DND-41 (cell line): ENCODE measurements around the gene FCAMR.

Experiments used
- ATAC-seq: fragments of 200-7000 bp; cut with Tn5 transposase; 3 replicates; pipeline ENCODE4 v1.9.1; 2021; ENCODE audit warnings: low read depth; ENCODE audit not compliant: insufficient read depth
- DNase-seq: peaks from one replicate; pipeline ENCODE4 v3.0.0-alpha.2; 2020
- H2AFZ ChIP-seq: 2 replicates; pipeline ENCODE4 v1.6.0; 2012; ENCODE audit warnings: low read depth, low read length
- H3K27ac ChIP-seq: 2 replicates; pipeline ENCODE4 v1.5.1; 2012; ENCODE audit warnings: low read length, inconsistent platforms
- H3K27me3 ChIP-seq: fragments of 200-600 bp; sonication (generic); 2 replicates; pipeline ENCODE4 v1.6.0; 2012; ENCODE audit warnings: low read length, mild to moderate bottlenecking, inconsistent platforms; ENCODE audit not compliant: insufficient read depth, poor library complexity
- H3K36me3 ChIP-seq: 2 replicates; pipeline ENCODE4 v1.5.1; 2012; ENCODE audit warnings: low read length, inconsistent platforms; ENCODE audit not compliant: insufficient read depth
- H3K4me1 ChIP-seq: 2 replicates; pipeline ENCODE4 v1.5.1; 2012; ENCODE audit warnings: mild to moderate bottlenecking, low read length; ENCODE audit not compliant: insufficient read depth
- H3K4me2 ChIP-seq: 2 replicates; pipeline ENCODE4 v1.6.0; 2012; ENCODE audit warnings: mild to moderate bottlenecking, moderate library complexity, low read length, inconsistent platforms; ENCODE audit not compliant: insufficient read depth
- H3K4me3 ChIP-seq, 2 experiments: fragments of 200-600 bp in 1 of 2; shearing (Covaris generic) in 1 of 2; 2 replicates each; pipeline ENCODE4 v1.5.1; 2012 to 2016; ENCODE audit warnings: inconsistent platforms in 2 of 2, low read length in 2 of 2, mild to moderate bottlenecking in 2 of 2, low read depth in 1 of 2, moderate library complexity in 1 of 2
- H3K79me2 ChIP-seq: 2 replicates; pipeline ENCODE4 v1.6.0; 2012; ENCODE audit warnings: low read length, inconsistent platforms; ENCODE audit not compliant: insufficient read depth
- H3K9ac ChIP-seq: 2 replicates; pipeline ENCODE4 v1.6.0; 2012; ENCODE audit warnings: low read depth, mild to moderate bottlenecking, inconsistent platforms, low read length, moderate library complexity
- H3K9me3 ChIP-seq: 2 replicates; pipeline ENCODE4 v1.5.1; 2012; ENCODE audit warnings: low read length, moderate library complexity, mild to moderate bottlenecking, inconsistent platforms; ENCODE audit not compliant: insufficient read depth, severe bottlenecking
- H4K20me1 ChIP-seq: 2 replicates; pipeline ENCODE4 v1.6.0; 2012; ENCODE audit warnings: low read length; ENCODE audit not compliant: insufficient read depth
- EZH2 ChIP-seq: IDR thresholded peaks from 3 replicates; pipeline ENCODE4 v1.6.1; 2012; ENCODE audit warnings: borderline replicate concordance, low read depth, mild to moderate bottlenecking, moderate library complexity, low read length, inconsistent platforms; ENCODE audit not compliant: severe bottlenecking
- TF ChIP-seq, protein P1 (sequence below): IDR thresholded peaks from 2 replicates; pipeline ENCODE4 v1.5.1; 2012; ENCODE audit warnings: borderline replicate concordance, low read length, moderate library complexity, mild to moderate bottlenecking; ENCODE audit not compliant: poor library complexity, severe bottlenecking; ENCODE audit errors: extremely low read depth

FCAMR gene

DNA sequence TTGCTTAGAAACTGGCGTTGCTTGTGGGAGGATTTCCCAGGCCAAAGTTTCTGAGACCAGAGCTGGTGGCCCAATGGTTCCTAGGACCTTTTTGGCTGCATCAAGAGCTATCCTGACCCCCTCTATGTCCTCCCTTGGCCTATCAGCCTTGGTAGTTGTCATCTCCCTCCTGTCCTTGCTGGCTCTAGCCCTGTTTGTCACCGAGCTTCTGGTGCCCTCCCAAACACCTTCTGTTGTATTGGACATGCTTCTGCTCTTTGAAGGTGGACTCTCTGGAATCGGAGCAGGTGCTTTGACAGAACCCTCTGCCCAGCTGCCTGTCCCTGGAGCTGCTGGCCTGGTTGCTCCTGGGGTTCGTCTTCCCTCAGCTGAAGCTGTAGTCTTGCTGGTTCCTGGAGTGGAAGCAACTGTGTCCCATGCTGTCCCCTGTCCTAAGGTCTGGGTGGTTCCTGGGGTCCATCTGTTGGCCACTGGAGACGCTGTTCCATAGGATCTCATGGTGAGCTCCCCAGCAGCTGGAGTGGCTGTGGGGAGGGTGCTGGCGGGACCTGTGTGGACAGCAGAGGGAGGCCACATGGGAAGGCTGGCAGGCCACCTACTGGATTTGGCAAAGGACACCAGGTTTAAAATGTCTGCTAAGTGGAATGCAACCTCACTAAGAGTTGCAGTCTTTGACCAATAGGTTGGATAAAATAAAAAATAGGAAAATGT, 9.4 kb downstream of the FCAMR start:
- H3K4me2 ChIP-seq = no peak overlapping the region

DNA sequence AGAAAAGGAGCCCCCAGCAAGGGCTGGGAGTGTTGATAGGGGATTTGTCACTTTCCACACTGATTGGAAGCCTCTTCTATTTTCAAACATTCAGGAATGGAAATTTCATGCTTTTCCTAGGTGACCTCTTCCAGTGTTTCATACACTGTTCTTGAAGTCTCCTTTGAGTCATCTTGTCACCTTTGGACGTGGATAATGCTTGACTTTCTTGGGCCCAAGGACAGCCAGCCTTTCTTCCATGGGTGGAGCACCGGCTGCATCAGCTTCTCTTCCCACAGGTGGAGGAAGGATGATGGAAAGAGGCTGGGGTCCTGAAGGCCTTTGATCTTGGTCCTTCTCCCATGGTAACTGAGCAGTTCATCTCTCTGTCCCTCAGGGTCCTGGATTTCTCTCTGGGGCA, 12.1 kb downstream of the FCAMR start:
- no peaks in the 10 kb centered on the region for H3K9me3 ChIP-seq
- no peak overlapping the region for H3K27ac ChIP-seq
- peaks cover 18% of the 10 kb centered on the region for H3K4me1 ChIP-seq
- H2AFZ ChIP-seq = no peak overlapping the region
- H3K9ac ChIP-seq = no peak overlapping the region
- no peaks in the 10 kb centered on the region for H4K20me1 ChIP-seq
- H3K4me3 ChIP-seq = no peak overlapping the region
- H3K27me3 ChIP-seq = no peaks in the 10 kb centered on the region
- TF ChIP-seq EZH2 = no peak
- TF ChIP-seq, protein P1, sequence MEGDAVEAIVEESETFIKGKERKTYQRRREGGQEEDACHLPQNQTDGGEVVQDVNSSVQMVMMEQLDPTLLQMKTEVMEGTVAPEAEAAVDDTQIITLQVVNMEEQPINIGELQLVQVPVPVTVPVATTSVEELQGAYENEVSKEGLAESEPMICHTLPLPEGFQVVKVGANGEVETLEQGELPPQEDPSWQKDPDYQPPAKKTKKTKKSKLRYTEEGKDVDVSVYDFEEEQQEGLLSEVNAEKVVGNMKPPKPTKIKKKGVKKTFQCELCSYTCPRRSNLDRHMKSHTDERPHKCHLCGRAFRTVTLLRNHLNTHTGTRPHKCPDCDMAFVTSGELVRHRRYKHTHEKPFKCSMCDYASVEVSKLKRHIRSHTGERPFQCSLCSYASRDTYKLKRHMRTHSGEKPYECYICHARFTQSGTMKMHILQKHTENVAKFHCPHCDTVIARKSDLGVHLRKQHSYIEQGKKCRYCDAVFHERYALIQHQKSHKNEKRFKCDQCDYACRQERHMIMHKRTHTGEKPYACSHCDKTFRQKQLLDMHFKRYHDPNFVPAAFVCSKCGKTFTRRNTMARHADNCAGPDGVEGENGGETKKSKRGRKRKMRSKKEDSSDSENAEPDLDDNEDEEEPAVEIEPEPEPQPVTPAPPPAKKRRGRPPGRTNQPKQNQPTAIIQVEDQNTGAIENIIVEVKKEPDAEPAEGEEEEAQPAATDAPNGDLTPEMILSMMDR = no peak
- H3K36me3 ChIP-seq = no peaks in the 10 kb centered on the region
- no peaks in the 10 kb centered on the region for H3K79me2 ChIP-seq
- DNase-seq = no peak
- ATAC-seq = no peak
- no peak overlapping the region for H3K4me2 ChIP-seq

More for the DNA sequence above, 9.4 kb downstream of the FCAMR start:
- DNase-seq (no peak), ATAC-seq (no peak)
- Histone ChIP-seq H3K9me3 (no peaks in the 10 kb centered on the region), H3K4me1 (peaks cover 19% of the 10 kb centered on the region), H3K4me3 (no peak overlapping the region), H3K36me3 (no peaks in the 10 kb centered on the region), H4K20me1 (no peaks in the 10 kb centered on the region), H3K27me3 (no peaks in the 10 kb centered on the region), H2AFZ (no peak overlapping the region), H3K9ac (no peak overlapping the region), H3K79me2 (no peaks in the 10 kb centered on the region), H3K27ac (peak overlapping the region; percentile 14; the same call in 1 of the 2 replicates)
- TF ChIP-seq, protein P1 = no peak
- TF ChIP-seq EZH2 = no peak

DNA sequence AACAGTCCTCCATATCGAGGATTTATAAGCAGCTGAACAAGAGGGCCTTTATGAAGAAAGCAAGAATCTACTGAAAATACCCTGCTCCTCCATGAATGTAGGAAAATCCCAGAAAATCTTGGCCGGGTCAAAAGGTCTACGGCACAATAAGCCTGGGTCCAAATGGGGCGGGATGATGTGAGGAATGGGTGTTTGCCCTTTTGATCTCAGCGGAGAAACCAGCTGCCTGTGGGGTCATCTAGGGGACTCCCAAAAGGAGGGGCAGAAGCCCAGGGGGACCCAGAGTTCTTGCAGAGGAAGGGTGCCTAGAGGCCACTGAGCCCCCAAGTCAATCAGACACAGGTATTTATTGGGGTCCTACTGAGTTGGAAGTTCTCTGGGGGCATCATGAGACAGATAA, 12.6 kb downstream of the FCAMR start:
- Histone ChIP-seq H3K9ac (no peak overlapping the region), H3K4me1 (peaks cover 13% of the 10 kb centered on the region), H2AFZ (no peak overlapping the region), H3K27ac (no peak overlapping the region), H4K20me1 (no peaks in the 10 kb centered on the region), H3K9me3 (no peaks in the 10 kb centered on the region), H3K4me3 (no peak overlapping the region), H3K27me3 (no peaks in the 10 kb centered on the region), H3K36me3 (no peaks in the 10 kb centered on the region), H3K4me2 (no peak overlapping the region), H3K79me2 (no peaks in the 10 kb centered on the region)
- no peak for ATAC-seq
- no peak for DNase-seq
- no peak for TF ChIP-seq EZH2
- TF ChIP-seq, protein P1 = no peak
